K562 (cell line): ENCODE measurements around the gene ME3. TPM values are rescaled to one million over a fixed set of nuclear protein-coding genes. Genes with fewer than 3 reads are reported as not detected.

ENCODE experiments used
- ATAC-seq: fragments of 200-7000 bp; cut with Tn5 transposase; 3 replicates; pipeline ENCODE4 v1.9.1; 2020; ENCODE audit warnings: moderate library complexity
- BruUV-seq: library from RNA; stranded (reverse); fragments of 400-500 nt; replicated peaks from 2 replicates; lab custom pipeline; 2021; lab: Mats Ljungman, UMichigan
- CTCF ChIA-PET: fragments of 300-600 bp; formaldehyde crosslinking; extraction: SDS; loops from one replicate; lab custom pipeline; 2021; ENCODE audit warnings: low intra/inter-chr PET ratio; lab: Yijun Ruan, JAX
- POLR2A ChIA-PET: fragments of 300-600, 350-650 bp; sonication (Branson Sonifier 250); formaldehyde crosslinking; extraction: SDS; loops from one replicate; lab custom pipeline; 2021; ENCODE audit warnings: antibody characterized with exemption, inconsistent platforms; lab: Yijun Ruan, JAX
- DNase-seq, 4 experiments: peaks; one replicate each; pipeline versions ENCODE4 v3.0.0 to v3.0.0-alpha.2; 2011 to 2018; ENCODE audit warnings: low spot score in 3 of 4, mixed read lengths in 3 of 4; ENCODE audit errors: extremely low read depth in 1 of 4
- FAIRE-seq: peaks from 2 replicates; lab custom pipeline; 2011; peaks lifted over from hg19 to GRCh38; lab: Jason Lieb, UNC
- H2AFZ ChIP-seq: 2 replicates; pipeline ENCODE4 v1.6.0; 2011; ENCODE audit warnings: low read depth, low read length, control low read depth, inconsistent platforms
- H3K27ac ChIP-seq: fragments of 200-600 bp; 3 replicates; pipeline ENCODE4 v1.8.0; 2011; ENCODE audit warnings: low read depth, mild to moderate bottlenecking, control low read depth, inconsistent platforms, low read length, moderate library complexity, mixed read lengths; ENCODE audit errors: extremely low read depth
- H3K27me3 ChIP-seq, 2 experiments: fragments of 300-600 bp in 1 of 2; 2 replicates in 1 of 2; 3 replicates in 1 of 2; pipeline versions ENCODE4 v1.6.0 to v1.8.0; 2011; ENCODE audit warnings: inconsistent platforms in 2 of 2, low read length in 2 of 2, mild to moderate bottlenecking in 1 of 2, mixed read lengths in 1 of 2, moderate library complexity in 1 of 2; ENCODE audit not compliant: control insufficient read depth in 2 of 2, insufficient read depth in 2 of 2
- H3K36me3 ChIP-seq: fragments of 300-600 bp; 3 replicates; pipeline ENCODE4 v1.8.0; 2011; ENCODE audit warnings: mild to moderate bottlenecking, low read length, inconsistent platforms; ENCODE audit not compliant: control insufficient read depth, insufficient read depth
- H3K4me1 ChIP-seq, 2 experiments: fragments of 200-600 bp in 1 of 2; replicated peaks in 1 of 2; 2 replicates in 1 of 2; 3 replicates in 1 of 2; pipeline versions ENCODE4 v1.5.1 to v1.8.0; 2011; ENCODE audit warnings: inconsistent platforms in 2 of 2, low read length in 2 of 2, mild to moderate bottlenecking in 1 of 2, mixed read lengths in 1 of 2, moderate library complexity in 1 of 2; ENCODE audit not compliant: control insufficient read depth in 2 of 2, insufficient read depth in 2 of 2
- H3K4me2 ChIP-seq: 2 replicates; pipeline ENCODE4 v1.6.1; 2011; ENCODE audit warnings: low read length, control low read depth, inconsistent platforms, mixed read lengths; ENCODE audit not compliant: insufficient read depth
- H3K4me3 ChIP-seq: fragments of 200-600 bp; sonication (generic), shearing (Covaris generic); 2 replicates; pipeline ENCODE4 v1.5.1; 2016; ENCODE audit warnings: control low read depth, inconsistent platforms
- H3K79me2 ChIP-seq: fragments of 200-600 bp; 3 replicates; pipeline ENCODE4 v1.8.0; 2011; ENCODE audit warnings: low read length, inconsistent platforms; ENCODE audit not compliant: control insufficient read depth, insufficient read depth
- H3K9ac ChIP-seq, 2 experiments: 2 replicates each; pipeline versions ENCODE4 v1.6.0 to v1.6.1; 2011; ENCODE audit warnings: low read depth in 2 of 2, low read length in 2 of 2, control low read depth in 1 of 2, inconsistent platforms in 1 of 2, mild to moderate bottlenecking in 1 of 2, mixed read lengths in 1 of 2; ENCODE audit not compliant: insufficient read depth in 1 of 2
- H3K9me1 ChIP-seq: one replicate; pipeline ENCODE4 v1.6.0; 2011; ENCODE audit warnings: inconsistent platforms, mild to moderate bottlenecking, low read length, moderate library complexity; ENCODE audit not compliant: control insufficient read depth, insufficient read depth
- H3K9me3 ChIP-seq: replicated peaks from 2 replicates; pipeline ENCODE4 v1.5.1; 2011; ENCODE audit warnings: low read depth, low read length, inconsistent platforms; ENCODE audit not compliant: control insufficient read depth, insufficient read depth
- H4K20me1 ChIP-seq: replicated peaks from 2 replicates; pipeline ENCODE4 v1.6.1; 2011; ENCODE audit warnings: low read length, inconsistent platforms, mixed read lengths; ENCODE audit not compliant: control insufficient read depth, insufficient read depth
- CSDE1 ChIP-seq, 2 experiments: fragments of 450-650 bp; IDR thresholded peaks; 2 replicates each; pipeline ENCODE4 v1.6.1; 2016; ENCODE audit warnings: mild to moderate bottlenecking in 1 of 2
- NFE2 ChIP-seq: IDR thresholded peaks from 2 replicates; pipeline ENCODE4 v1.6.1; 2014; ENCODE audit warnings: antibody characterized with exemption, low read depth
- RBM17 ChIP-seq: fragments of 200-400 bp; formaldehyde crosslinking; IDR thresholded peaks from 2 replicates; pipeline ENCODE4 v1.6.1; 2017; ENCODE audit warnings: low read depth, mild to moderate bottlenecking, low read length, borderline replicate concordance
- SNRNP70 ChIP-seq: fragments of 200-400 bp; formaldehyde crosslinking; optimal IDR thresholded peaks from 2 replicates; pipeline ENCODE3; 2017; ENCODE audit warnings: low read depth, low read length
- SREBF2 ChIP-seq: sonication (generic); formaldehyde crosslinking; IDR thresholded peaks from 2 replicates; pipeline ENCODE4 v1.4.0; 2020; ENCODE audit warnings: mild to moderate bottlenecking, missing genetic modification reagents
- TFAM ChIP-seq: fragments of 250-450 bp; sonication (Bioruptor Pico); conservative IDR thresholded peaks from 2 replicates; pipeline ENCODE4 v1.5.0; 2021; ENCODE audit warnings: mild to moderate bottlenecking, moderate library complexity
- U2AF1 ChIP-seq: fragments of 200-400 bp; formaldehyde crosslinking; optimal IDR thresholded peaks from 2 replicates; pipeline ENCODE3; 2017; ENCODE audit warnings: mild to moderate bottlenecking, low read depth, low read length, moderate library complexity
- ZNF354B ChIP-seq: fragments of 250-450 bp; sonication (Bioruptor Pico); IDR thresholded peaks from 2 replicates; pipeline ENCODE4 v1.4.0; 2020
- WGBS: fragments of 100-300 bp; shearing (Covaris generic); methylation state at CpG from one replicate; pipeline ENCODE4 v1.1.6; 2016; ENCODE audit warnings: low coverage, mixed read lengths; ENCODE audit not compliant: insufficient coverage; ENCODE audit errors: missing lambda C conversion rate; 5-methylcytosine and 5-hydroxymethylcytosine counted together
- in situ Hi-C: fragments of 300-500 bp; cut with MboI; formaldehyde crosslinking; loops from 4 replicates; pipeline ENCODE4 v1.15.0; 2018; ENCODE audit warnings: inconsistent platforms, mixed read lengths
- intact Hi-C: fragments of 100-400 bp; cut with micrococcal nuclease; formaldehyde crosslinking; loops from 2 replicates; pipeline ENCODE4 v1.14.2; 2022
- polyA plus RNA-seq, 8 experiments: library from polyadenylated mRNA; depleted of rRNA in 4 of 8; stranded (reverse) in 5 of 8; unstranded in 3 of 8; fragments of >200 nt; fragmentation: Nextera tagmentation in 2 of 8; fragmentation: Illumina TruSeq in 1 of 8; extraction: Ambion mirVana in 2 of 8; extraction: Trizol in 1 of 8; gene quantifications; 2 replicates each; pipeline versions ENCODE4 v1.2.1 to v1.2.3, GENCODE V29; 2011 to 2014; ENCODE audit warnings: inconsistent platforms in 1 of 8, missing spikeins in 1 of 8
- total RNA-seq, 7 experiments: library from RNA; depleted of rRNA in 6 of 7; stranded (reverse); fragments of >200 nt in 6 of 7; fragmentation: Illumina TruSeq in 2 of 7; extraction: Trizol in 2 of 7; gene quantifications; 2 replicates each; pipeline versions ENCODE4 v1.2.1 to v1.2.3, GENCODE V29; 2011 to 2021; ENCODE audit warnings: low replicate concordance in 1 of 7
- TF ChIP-seq, protein P1 (sequence below): fragments of 200-400 bp; formaldehyde crosslinking; IDR thresholded peaks from 2 replicates; pipeline ENCODE4 v1.6.1; 2017; ENCODE audit warnings: mild to moderate bottlenecking, low read depth, low read length, moderate library complexity
- TF ChIP-seq, protein P2 (sequence below): fragments of 450-650 bp; IDR thresholded peaks from 2 replicates; pipeline ENCODE4 v1.6.1; 2016; ENCODE audit warnings: mild to moderate bottlenecking, moderate library complexity

Gene ME3
- total and polyA plus RNA-seq, 9 of the 15 experiments (the other 6 are each of a cell fraction or from before 2014, with no cell fraction given) = not detected

DNA sequence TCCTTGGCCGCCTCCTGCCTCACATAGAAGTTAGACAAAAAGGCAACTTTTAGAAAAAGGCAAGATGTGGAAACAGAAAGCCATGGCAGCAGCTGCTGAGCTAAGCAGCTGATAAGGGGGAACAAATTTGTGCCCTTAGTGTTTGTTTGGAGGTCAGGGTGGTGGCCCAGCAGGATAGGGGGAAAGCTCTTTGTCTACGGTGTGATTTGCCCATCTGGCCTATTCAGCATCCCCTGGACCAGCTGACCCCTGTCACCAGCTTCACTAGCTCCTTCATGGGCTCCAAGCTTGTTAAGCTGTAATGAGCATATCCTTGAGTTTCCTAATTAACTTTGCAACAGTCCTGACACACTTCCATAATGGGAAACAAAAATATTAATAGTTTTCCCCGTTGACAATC is 5.9 kb upstream of the ME3 start:
- H2AFZ ChIP-seq = no peak overlapping the region
- ATAC-seq (no peak), FAIRE-seq (no peak), DNase-seq (no peak)
- POLR2A ChIA-PET = interaction anchor here (0.6 kb wide), 1 partner anchor 254 kb away, joined by 3 read pairs; no protein-coding TSS in a partner anchor
- no TSS peak for BruUV-seq
- no peak overlapping the region for H3K4me2 ChIP-seq
- H3K4me3 ChIP-seq = no peak overlapping the region
- H3K9me1 ChIP-seq = no peaks in the 10 kb centered on the region
- intact Hi-C loops (no loop called here), in situ Hi-C loops (no loop called here)
- no peaks in the 10 kb centered on the region for H3K9me3 ChIP-seq
- CTCF ChIA-PET = no interaction called here
- peaks cover 0 to 17% of the 10 kb centered on the region in 2 experiments; a peak in 2 of 5 replicates for H3K27me3 ChIP-seq
- no peaks in the 10 kb centered on the region for H3K36me3 ChIP-seq
- H3K4me1 ChIP-seq = no peaks in the 10 kb centered on the region
- WGBS = 0% methylated on average over 3 of the region's 3 CpGs
- no peaks in the 10 kb centered on the region; the same call in 1 of the 2 replicates for H4K20me1 ChIP-seq
- H3K9ac ChIP-seq = no peak overlapping the region
- no peak overlapping the region for H3K27ac ChIP-seq
- H3K79me2 ChIP-seq = no peaks in the 10 kb centered on the region
- no peak for TF ChIP-seq SREBF2 (CRISPR knock-in tag)
- TF ChIP-seq TFAM (CRISPR knock-in tag) = no peak
- no peak for TF ChIP-seq NFE2
- TF ChIP-seq RBM17 = no peak
- TF ChIP-seq ZNF354B = no peak
- no peak for TF ChIP-seq SNRNP70
- TF ChIP-seq U2AF1 = no peak
- TF ChIP-seq, protein P1, sequence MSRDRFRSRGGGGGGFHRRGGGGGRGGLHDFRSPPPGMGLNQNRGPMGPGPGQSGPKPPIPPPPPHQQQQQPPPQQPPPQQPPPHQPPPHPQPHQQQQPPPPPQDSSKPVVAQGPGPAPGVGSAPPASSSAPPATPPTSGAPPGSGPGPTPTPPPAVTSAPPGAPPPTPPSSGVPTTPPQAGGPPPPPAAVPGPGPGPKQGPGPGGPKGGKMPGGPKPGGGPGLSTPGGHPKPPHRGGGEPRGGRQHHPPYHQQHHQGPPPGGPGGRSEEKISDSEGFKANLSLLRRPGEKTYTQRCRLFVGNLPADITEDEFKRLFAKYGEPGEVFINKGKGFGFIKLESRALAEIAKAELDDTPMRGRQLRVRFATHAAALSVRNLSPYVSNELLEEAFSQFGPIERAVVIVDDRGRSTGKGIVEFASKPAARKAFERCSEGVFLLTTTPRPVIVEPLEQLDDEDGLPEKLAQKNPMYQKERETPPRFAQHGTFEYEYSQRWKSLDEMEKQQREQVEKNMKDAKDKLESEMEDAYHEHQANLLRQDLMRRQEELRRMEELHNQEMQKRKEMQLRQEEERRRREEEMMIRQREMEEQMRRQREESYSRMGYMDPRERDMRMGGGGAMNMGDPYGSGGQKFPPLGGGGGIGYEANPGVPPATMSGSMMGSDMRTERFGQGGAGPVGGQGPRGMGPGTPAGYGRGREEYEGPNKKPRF = no peak
- TF ChIP-seq CSDE1 (IDR thresholded peaks at IDR 0.05) = no peak
- TF ChIP-seq, protein P2, sequence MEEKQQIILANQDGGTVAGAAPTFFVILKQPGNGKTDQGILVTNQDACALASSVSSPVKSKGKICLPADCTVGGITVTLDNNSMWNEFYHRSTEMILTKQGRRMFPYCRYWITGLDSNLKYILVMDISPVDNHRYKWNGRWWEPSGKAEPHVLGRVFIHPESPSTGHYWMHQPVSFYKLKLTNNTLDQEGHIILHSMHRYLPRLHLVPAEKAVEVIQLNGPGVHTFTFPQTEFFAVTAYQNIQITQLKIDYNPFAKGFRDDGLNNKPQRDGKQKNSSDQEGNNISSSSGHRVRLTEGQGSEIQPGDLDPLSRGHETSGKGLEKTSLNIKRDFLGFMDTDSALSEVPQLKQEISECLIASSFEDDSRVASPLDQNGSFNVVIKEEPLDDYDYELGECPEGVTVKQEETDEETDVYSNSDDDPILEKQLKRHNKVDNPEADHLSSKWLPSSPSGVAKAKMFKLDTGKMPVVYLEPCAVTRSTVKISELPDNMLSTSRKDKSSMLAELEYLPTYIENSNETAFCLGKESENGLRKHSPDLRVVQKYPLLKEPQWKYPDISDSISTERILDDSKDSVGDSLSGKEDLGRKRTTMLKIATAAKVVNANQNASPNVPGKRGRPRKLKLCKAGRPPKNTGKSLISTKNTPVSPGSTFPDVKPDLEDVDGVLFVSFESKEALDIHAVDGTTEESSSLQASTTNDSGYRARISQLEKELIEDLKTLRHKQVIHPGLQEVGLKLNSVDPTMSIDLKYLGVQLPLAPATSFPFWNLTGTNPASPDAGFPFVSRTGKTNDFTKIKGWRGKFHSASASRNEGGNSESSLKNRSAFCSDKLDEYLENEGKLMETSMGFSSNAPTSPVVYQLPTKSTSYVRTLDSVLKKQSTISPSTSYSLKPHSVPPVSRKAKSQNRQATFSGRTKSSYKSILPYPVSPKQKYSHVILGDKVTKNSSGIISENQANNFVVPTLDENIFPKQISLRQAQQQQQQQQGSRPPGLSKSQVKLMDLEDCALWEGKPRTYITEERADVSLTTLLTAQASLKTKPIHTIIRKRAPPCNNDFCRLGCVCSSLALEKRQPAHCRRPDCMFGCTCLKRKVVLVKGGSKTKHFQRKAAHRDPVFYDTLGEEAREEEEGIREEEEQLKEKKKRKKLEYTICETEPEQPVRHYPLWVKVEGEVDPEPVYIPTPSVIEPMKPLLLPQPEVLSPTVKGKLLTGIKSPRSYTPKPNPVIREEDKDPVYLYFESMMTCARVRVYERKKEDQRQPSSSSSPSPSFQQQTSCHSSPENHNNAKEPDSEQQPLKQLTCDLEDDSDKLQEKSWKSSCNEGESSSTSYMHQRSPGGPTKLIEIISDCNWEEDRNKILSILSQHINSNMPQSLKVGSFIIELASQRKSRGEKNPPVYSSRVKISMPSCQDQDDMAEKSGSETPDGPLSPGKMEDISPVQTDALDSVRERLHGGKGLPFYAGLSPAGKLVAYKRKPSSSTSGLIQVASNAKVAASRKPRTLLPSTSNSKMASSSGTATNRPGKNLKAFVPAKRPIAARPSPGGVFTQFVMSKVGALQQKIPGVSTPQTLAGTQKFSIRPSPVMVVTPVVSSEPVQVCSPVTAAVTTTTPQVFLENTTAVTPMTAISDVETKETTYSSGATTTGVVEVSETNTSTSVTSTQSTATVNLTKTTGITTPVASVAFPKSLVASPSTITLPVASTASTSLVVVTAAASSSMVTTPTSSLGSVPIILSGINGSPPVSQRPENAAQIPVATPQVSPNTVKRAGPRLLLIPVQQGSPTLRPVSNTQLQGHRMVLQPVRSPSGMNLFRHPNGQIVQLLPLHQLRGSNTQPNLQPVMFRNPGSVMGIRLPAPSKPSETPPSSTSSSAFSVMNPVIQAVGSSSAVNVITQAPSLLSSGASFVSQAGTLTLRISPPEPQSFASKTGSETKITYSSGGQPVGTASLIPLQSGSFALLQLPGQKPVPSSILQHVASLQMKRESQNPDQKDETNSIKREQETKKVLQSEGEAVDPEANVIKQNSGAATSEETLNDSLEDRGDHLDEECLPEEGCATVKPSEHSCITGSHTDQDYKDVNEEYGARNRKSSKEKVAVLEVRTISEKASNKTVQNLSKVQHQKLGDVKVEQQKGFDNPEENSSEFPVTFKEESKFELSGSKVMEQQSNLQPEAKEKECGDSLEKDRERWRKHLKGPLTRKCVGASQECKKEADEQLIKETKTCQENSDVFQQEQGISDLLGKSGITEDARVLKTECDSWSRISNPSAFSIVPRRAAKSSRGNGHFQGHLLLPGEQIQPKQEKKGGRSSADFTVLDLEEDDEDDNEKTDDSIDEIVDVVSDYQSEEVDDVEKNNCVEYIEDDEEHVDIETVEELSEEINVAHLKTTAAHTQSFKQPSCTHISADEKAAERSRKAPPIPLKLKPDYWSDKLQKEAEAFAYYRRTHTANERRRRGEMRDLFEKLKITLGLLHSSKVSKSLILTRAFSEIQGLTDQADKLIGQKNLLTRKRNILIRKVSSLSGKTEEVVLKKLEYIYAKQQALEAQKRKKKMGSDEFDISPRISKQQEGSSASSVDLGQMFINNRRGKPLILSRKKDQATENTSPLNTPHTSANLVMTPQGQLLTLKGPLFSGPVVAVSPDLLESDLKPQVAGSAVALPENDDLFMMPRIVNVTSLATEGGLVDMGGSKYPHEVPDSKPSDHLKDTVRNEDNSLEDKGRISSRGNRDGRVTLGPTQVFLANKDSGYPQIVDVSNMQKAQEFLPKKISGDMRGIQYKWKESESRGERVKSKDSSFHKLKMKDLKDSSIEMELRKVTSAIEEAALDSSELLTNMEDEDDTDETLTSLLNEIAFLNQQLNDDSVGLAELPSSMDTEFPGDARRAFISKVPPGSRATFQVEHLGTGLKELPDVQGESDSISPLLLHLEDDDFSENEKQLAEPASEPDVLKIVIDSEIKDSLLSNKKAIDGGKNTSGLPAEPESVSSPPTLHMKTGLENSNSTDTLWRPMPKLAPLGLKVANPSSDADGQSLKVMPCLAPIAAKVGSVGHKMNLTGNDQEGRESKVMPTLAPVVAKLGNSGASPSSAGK = no peak
